ENCODE data around the gene PAFAH1B1. TPM values are rescaled to one million over a fixed set of nuclear protein-coding genes. Genes with fewer than 3 reads are reported as not detected.
A peak's percentile ranks its signal among the peaks of the same experiment; 100 is the strongest.

Gene PAFAH1B1
- total and polyA plus RNA-seq, 12 donors = 42.4 to 166 (median 96.3) TPM

DNA sequence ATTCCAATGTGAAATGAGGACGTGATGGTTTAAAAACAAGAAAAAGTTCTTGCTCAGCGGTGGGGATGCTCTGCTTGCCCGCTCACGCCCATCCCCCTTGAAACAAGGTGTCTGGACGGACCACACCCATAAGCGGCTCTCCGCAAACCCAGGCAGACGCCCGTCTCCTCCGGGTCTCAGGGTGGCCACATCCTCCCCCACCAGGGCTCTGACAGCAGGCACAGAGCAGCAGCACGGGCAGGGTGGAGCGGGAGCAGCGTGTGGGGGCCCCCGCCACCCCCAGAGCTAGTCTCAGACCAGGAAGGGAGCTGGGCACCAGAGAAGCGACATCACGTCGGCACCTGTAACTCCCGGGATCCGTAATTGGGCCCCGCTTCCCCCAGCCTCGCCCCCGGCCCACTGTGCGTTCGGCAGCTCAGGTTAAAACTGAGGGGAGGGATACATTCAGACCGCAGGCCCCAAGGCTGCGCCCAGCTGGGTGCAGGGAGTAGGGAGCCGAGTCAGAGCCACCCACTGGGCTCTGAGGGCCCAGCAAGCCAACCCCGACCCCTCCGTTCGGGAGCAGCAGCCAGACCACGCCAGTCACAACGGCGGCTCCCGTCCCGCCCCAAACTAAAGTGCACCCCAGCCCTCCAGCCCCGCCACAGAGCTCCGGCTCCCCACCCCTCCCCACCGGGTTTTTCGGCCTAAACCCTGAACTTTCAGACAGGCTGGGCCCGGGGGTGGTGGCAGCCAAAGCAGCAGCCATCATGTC, 96.1 kb downstream of the PAFAH1B1 start:
- Histone ChIP-seq H3K27me3 (no peaks in the 10 kb centered on the region), H3K36me3 (replicated peaks in 1 of 2) (peaks cover 0 to 43% of the 10 kb centered on the region in 2 donors), H3K27ac (peak overlapping the region in 1 of 5 donors; percentile 65), H3K4me1 (replicated peaks in 1 of 2) (peaks cover 12 to 27% of the 10 kb centered on the region in 2 donors), H3K9me3 (replicated peaks in 1 of 3) (no peaks in the 10 kb centered on the region), H3K4me3 (no peak overlapping the region)
- DNase-seq = peak in 4 of 7 donors; percentile 15 to 63 (median 42)
- 63 to 71% (median 70%) methylated on average over 6 to 40 of the region's 40 CpGs for WGBS, 4 donors
- intact Hi-C loops (cut with DNase I) = no loop called here
- no peak for TF ChIP-seq POLR2A (IDR thresholded peaks at IDR 0.05)
- TF ChIP-seq, protein P1, sequence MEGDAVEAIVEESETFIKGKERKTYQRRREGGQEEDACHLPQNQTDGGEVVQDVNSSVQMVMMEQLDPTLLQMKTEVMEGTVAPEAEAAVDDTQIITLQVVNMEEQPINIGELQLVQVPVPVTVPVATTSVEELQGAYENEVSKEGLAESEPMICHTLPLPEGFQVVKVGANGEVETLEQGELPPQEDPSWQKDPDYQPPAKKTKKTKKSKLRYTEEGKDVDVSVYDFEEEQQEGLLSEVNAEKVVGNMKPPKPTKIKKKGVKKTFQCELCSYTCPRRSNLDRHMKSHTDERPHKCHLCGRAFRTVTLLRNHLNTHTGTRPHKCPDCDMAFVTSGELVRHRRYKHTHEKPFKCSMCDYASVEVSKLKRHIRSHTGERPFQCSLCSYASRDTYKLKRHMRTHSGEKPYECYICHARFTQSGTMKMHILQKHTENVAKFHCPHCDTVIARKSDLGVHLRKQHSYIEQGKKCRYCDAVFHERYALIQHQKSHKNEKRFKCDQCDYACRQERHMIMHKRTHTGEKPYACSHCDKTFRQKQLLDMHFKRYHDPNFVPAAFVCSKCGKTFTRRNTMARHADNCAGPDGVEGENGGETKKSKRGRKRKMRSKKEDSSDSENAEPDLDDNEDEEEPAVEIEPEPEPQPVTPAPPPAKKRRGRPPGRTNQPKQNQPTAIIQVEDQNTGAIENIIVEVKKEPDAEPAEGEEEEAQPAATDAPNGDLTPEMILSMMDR (IDR thresholded peaks at IDR 0.05) = no peak

DNA sequence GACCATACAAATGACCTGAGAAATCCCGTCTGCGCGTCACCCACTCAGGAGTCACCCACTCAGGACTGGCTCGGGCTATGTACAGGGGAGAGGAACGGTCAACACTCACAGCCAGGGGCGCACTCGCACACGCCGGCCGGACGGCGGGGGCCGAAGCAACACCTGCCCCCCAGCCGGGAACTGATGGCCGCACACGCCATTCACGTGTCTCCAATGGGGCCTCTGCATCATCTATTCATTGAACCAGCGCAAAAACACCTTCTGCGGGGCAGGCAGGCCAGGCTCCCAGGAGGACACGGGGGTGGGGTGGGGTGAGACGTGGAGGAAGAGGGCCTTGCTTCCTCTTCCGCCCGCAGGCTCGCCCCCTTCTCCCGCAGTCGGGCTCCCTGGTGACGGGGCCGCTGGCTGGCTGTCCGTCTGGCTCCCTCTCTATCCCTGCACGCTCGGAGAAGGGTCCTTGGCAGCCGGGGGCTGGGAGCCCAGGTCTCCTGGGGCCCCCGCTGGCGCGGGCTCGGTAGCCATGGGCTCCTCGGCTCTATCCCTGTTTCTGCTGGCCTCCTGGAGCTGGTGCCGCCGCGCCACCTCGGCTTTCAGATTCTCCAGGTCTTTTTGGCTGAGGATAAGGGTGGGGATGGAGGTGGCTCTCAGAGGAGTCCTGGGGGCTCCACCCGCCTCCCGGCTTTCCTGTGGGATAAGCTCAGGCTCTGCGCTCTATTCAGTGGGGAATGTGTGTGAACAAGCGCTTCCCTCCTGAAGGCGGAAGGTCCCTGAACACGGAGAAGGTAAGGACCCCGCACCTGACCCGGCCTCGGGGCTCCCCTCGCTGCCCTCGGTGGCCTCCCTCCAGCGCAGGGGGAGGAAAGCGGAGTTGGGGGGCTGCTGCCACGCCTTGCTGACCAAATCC, 97.0 kb downstream of the PAFAH1B1 start:
- Histone ChIP-seq H3K36me3 (replicated peaks in 1 of 2) (peaks cover 0 to 49% of the 10 kb centered on the region in 2 donors), H3K27me3 (no peaks in the 10 kb centered on the region), H3K9me3 (replicated peaks in 1 of 3) (no peaks in the 10 kb centered on the region), H3K27ac (no peak overlapping the region), H3K4me3 (no peak overlapping the region), H3K4me1 (replicated peaks in 1 of 2) (peaks cover 12 to 27% of the 10 kb centered on the region in 2 donors)
- DNase-seq = peak in 4 of 7 donors; percentile 16 to 53 (median 32)
- WGBS, 4 donors = 86 to 90% (median 89%) methylated on average over 14 to 55 of the region's 55 CpGs
- intact Hi-C loops (cut with DNase I) = no loop called here
- no peak for TF ChIP-seq POLR2A (IDR thresholded peaks at IDR 0.05)
- TF ChIP-seq, protein P1 (IDR thresholded peaks at IDR 0.05) = no peak

DNA sequence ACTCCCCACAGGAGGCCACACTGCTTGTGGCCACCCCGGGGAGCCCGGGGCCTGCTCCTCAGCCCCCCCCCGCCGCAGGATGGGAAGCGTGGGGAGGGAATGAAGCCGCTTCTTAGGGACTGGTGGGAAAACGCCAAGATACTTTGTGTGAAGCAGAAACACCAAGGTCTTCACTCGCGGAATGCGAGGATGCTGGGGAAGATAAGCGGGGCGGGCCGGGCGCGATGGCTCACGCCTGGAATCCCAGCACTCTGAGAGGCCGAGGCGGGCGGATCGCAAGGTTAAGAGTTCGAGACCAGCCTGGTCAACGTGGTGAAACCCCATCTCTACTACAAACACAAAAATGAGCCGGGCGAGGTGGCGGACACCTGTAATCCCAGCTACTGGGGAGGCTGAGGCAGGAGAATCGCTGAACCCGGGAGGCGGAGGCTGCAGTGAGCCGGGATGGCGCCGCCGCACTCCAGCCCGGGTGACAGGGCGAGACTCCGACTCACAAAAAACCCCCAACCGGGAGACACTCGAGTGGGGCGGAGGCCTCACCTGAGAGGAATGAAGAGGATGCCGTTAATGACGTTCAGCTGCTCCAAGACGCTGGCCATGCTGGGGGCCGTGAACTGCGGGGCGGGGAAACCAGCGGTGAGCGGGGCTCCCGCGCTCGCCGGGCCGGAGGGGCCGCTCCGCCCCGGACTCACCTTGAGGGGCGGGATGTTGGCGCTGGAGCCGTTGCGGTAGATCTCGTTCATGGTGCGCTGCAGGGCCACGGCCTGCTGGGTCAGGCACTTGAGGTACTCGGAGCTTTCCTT, 97.8 kb downstream of the PAFAH1B1 start:
- no peaks in the 10 kb centered on the region for H3K9me3 ChIP-seq (replicated peaks in 1 of 3)
- H3K36me3 ChIP-seq (replicated peaks in 1 of 2) = peaks cover 0 to 57% of the 10 kb centered on the region in 2 donors
- H3K27me3 ChIP-seq = no peaks in the 10 kb centered on the region
- peaks cover 12 to 23% of the 10 kb centered on the region in 2 donors for H3K4me1 ChIP-seq (replicated peaks in 1 of 2)
- WGBS, 4 donors = 91 to 95% (median 93%) methylated on average over 33 to 62 of the region's 62 CpGs
- TF ChIP-seq, protein P1 (IDR thresholded peaks at IDR 0.05) = no peak
- TF ChIP-seq POLR2A (IDR thresholded peaks at IDR 0.05) = no peak
- intact Hi-C loops (cut with DNase I) = no loop called here
- DNase-seq = peak in 3 of 7 donors; percentile 16 to 54 (median 29)
- no peak overlapping the region for H3K4me3 ChIP-seq
- no peak overlapping the region for H3K27ac ChIP-seq

All from adrenal gland (tissue), 12 donors.